Inflammatory macrophage treated with lipopolysaccharide for 4 hours (primary cell): ENCODE measurements around the gene ATP6V0A1.
"Not testable (repeated sequence)": the region's sequence is repeated elsewhere in the genome, so short reads cannot be mapped to it uniquely, and the experiment has no call there.

Experiments used
- DNase-seq: peaks from one replicate; pipeline ENCODE4 v3.0.0-alpha.2; 2020

ATP6V0A1 gene

GRCh38 chr17:42541041-42541833 lies 82.6 kb downstream of the ATP6V0A1 start:
- DNase-seq, result no peak

- DNase-seq, result no peak
Measured at GRCh38 chr17:42543190-42544079, 84.8 kb downstream of the ATP6V0A1 start.

GRCh38 chr17:42544874-42545283 lies 86.2 kb downstream of the ATP6V0A1 start:
- DNase-seq, result no peak

GRCh38 chr17:42545755-42546505 lies 87.3 kb downstream of the ATP6V0A1 start:
- DNase-seq, result not testable (repeated sequence)

- DNase-seq, result no peak
Measured at GRCh38 chr17:42547001-42547461, 88.4 kb downstream of the ATP6V0A1 start.

GRCh38 chr17:42547698-42548069 lies 89.0 kb downstream of the ATP6V0A1 start:
- DNase-seq, result no peak

GRCh38 chr17:42548070-42548837 lies 89.6 kb downstream of the ATP6V0A1 start:
- DNase-seq, result no peak

- DNase-seq, result no peak
Measured at GRCh38 chr17:42548993-42549755, 90.5 kb downstream of the ATP6V0A1 start.

GRCh38 chr17:42552736-42553135 lies 94.1 kb downstream of the ATP6V0A1 start, which contains the start of gene HSD17B1:
Gene HSD17B1 (plus strand): TSS chr17:42552923. CDS start chr17:42552934, 11 bp downstream.
- not testable (repeated sequence) for DNase-seq

- no peak for DNase-seq
Measured at GRCh38 chr17:42553161-42553818, 94.6 kb downstream of the ATP6V0A1 start.

- DNase-seq, result no peak
Measured at GRCh38 chr17:42553866-42554249, 95.2 kb downstream of the ATP6V0A1 start.

GRCh38 chr17:42554250-42555121 lies 95.8 kb downstream of the ATP6V0A1 start:
- DNase-seq, result peak; percentile 73

GRCh38 chr17:42555122-42555622 lies 96.5 kb downstream of the ATP6V0A1 start:
- no peak for DNase-seq

- DNase-seq, result not testable (repeated sequence)
Measured at GRCh38 chr17:42555961-42556617, 97.4 kb downstream of the ATP6V0A1 start.

GRCh38 chr17:42559075-42559474 lies 100.4 kb downstream of the ATP6V0A1 start:
- DNase-seq, result no peak

- DNase-seq, result no peak
Measured at GRCh38 chr17:42560246-42560645, 101.6 kb downstream of the ATP6V0A1 start.

GRCh38 chr17:42561897-42562387 lies 103.3 kb downstream of the ATP6V0A1 start, which contains the start of gene COASY:
Gene COASY (plus strand): TSS chr17:42562148. CDS start chr17:42562623, 475 bp downstream.
- peak; percentile 98 for DNase-seq

- peak; percentile 20 for DNase-seq
Measured at GRCh38 chr17:42562388-42563142, 103.9 kb downstream of the ATP6V0A1 start.
